DOHH2 (cell line): ENCODE measurements around the gene ADGRB3.

Source experiments
- EZH2phosphoT487 ChIP-seq: fragments of 200-600 bp; sonication (generic); IDR thresholded peaks from 2 replicates; pipeline ENCODE4 v1.6.1; 2017; ENCODE audit warnings: borderline replicate concordance, mild to moderate bottlenecking, antibody characterized with exemption, low read length, moderate library complexity, mixed read lengths
- TF ChIP-seq, protein P1 (sequence below): fragments of 200-600 bp; sonication (generic); IDR thresholded peaks from one replicate; pipeline ENCODE4 v1.5.1; 2014; ENCODE audit warnings: antibody characterized with exemption, mild to moderate bottlenecking, low read depth, low read length; ENCODE audit not compliant: poor library complexity, severe bottlenecking

DNA sequence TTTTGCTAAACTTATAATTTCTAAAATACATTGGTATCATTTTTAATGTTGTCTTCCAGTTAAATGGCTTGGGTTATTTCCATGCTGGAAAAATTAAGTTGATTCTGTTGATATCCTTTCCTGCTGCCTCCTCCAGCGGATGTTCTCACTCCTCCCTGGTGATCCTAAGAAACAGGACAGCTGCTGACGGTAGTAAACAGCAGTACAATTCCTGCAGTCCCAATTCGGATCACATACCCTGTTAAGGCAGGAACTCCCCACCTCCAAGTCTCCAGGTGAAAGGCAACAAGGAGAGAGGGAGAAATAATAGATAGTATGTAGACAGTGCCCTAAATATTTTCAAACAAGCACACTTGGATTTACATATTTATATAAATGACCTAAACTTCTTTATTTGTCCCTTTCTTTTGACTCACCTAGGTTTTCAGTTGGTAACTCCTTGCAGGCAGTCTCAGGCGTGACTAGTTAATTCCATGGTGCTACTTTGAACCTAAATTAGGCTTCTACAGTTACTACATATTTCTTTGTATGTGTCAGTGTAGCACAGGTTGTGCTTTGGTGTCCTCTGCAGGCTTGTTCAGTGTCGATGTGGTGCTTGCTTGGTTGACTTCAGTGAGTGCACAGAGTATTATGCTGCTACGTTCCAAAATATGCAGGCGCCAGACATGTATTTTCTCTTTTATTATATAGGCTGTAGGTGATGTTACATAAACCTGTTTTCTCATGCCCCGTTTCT is 126.0 kb downstream of the ADGRB3 start:
- TF ChIP-seq, protein P1, sequence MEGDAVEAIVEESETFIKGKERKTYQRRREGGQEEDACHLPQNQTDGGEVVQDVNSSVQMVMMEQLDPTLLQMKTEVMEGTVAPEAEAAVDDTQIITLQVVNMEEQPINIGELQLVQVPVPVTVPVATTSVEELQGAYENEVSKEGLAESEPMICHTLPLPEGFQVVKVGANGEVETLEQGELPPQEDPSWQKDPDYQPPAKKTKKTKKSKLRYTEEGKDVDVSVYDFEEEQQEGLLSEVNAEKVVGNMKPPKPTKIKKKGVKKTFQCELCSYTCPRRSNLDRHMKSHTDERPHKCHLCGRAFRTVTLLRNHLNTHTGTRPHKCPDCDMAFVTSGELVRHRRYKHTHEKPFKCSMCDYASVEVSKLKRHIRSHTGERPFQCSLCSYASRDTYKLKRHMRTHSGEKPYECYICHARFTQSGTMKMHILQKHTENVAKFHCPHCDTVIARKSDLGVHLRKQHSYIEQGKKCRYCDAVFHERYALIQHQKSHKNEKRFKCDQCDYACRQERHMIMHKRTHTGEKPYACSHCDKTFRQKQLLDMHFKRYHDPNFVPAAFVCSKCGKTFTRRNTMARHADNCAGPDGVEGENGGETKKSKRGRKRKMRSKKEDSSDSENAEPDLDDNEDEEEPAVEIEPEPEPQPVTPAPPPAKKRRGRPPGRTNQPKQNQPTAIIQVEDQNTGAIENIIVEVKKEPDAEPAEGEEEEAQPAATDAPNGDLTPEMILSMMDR, result no peak
- no peak for TF ChIP-seq EZH2phosphoT487
